Brain pericyte (primary cell): ENCODE measurements around the gene OCA2.

Experiments
- DNase-seq: peaks from one replicate; pipeline ENCODE4 v3.0.0-alpha.2; 2012; ENCODE audit warnings: low read depth, low spot score

OCA2 gene

GRCh38 chr15:27847775-27848710 is 251.1 kb downstream of the OCA2 start:
- no peak for DNase-seq

- DNase-seq: no peak
Observed at GRCh38 chr15:27846722-27847395, 252.3 kb downstream of the OCA2 start.

DNA sequence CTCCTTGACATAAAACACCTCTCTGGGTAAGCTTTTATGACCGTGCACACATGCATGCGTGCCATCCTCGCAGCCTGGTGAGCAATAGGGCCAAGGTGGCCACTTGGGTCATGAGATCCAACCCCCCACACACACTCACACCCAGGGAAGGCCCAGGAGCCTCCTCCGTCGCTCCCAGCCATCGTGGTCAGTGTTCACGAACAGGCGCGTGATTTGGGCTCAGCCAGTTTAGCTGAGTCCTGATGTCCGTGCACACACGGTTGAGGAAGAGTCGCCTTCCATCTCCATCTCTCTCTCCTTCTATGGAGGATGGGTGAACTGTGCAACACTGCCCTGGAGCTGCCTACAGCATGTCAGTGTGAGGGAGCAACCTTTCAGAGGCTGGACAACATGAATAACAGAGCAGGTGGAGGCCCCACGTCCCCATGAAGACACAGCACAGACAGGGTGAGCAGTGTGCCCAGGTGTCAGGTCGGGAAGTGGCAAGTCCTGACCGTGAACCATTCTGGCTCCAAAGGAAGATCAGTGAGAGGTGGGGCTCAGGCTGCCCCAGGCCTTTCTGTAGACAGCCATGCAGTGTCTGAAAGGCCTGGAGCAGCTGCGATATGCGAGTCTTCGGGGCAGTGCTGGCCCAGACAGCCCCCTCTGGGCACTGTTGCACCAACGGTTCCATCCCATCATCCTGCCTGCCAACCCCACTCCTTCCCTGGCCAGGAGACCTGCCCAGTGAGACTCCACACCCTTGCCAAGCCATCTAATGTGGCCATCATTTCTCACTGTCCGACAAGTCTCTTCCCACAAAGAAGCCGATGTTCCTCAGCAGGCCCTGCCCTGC is 253.4 kb downstream of the OCA2 start:
- DNase-seq: no peak

GRCh38 chr15:27844018-27844666 is 255.0 kb downstream of the OCA2 start:
- DNase-seq: no peak

DNA sequence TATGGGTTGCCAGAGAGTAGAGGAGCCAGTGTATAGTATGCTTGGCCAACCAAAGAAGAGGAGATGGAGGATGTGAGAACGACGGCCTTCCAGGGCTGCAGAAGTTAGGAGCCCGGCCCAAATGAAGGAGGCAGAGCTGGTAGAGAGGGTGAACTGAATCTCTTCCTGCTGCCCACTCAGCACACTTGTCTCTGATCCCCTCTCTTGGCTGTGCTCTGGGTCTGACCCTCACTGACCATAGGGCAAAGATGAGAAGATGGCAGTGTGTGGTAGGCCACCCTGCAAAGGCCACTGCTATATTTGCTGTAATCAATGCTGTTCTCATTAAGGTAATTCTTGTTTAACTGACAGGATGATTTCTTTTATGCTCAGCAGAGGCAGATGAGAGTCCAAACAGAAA is 256.0 kb downstream of the OCA2 start:
- no peak for DNase-seq

DNA sequence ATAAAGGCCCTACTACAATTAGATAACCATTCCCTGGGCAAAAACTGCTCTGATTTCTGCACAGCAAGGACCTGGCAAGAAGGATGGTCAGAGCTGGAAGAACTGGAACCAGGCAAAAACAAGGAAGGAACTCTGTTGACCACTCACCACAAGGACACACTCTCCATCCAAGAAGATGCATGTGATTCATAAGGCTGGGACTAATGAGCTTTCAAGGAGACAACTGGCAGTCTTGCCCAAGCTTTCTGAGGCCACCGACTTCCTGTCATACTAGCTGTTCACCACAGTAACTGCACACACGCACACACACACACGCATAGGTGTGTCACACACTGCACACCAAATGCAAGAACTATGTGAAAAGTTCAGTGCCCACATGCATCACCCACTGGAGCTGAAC is 256.6 kb downstream of the OCA2 start:
- no peak for DNase-seq

DNA sequence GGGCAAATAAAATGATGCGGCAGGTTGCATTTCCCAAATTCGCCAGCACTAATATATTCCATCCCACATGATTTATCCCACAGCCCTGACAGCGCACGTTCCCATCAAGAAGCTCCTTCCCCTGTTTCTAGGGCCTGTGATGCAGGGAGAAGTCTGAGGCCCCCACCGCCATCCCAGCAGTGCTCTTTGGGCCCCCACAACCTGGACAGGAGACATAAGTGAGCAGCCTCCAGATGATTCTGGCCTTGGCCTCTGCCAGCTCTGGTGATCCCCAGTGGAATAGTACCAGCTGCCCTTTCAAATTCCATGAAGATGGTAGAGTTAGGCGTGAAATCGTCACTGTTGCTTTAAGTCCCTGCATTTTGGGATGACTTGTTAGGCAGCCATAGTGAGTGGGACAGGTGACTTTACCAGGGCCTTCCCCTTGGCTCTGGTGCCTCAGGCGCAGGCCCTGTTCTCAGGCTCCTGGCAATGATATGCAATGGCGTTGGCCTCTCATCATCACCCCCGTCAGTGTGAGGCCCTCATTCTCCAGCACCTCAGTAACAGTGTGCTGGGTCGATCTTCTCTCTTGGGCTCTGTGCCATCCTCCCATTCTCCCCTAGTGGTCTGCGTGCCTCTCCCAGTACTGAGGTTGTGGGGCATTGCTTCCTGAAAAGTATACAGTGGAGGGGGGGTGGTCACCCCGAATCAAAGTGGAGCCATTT is 263.7 kb downstream of the OCA2 start:
- DNase-seq: no peak

GRCh38 chr15:27834684-27835083 is 264.4 kb downstream of the OCA2 start:
- no peak for DNase-seq

- DNase-seq: no peak
Observed at GRCh38 chr15:27833974-27834373, 265.1 kb downstream of the OCA2 start.

DNA sequence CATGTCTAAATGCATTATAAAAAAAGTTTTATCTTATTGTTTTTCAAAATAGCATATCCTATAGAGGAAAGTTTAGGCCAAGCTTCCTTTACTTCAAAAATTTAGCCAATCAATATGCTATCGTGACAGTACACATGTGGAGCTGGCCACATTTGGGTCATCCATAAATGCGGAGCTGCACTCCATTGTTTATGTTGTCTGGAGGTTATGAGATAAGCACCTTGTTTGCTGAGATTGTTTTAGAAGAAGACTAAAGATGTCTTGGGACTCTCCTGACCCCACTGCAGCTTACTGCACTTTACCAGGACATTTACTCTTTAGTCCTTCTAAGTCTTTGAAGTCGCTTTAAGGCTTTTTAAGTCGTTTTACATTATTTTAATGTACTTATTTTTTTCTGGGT is 265.9 kb downstream of the OCA2 start:
- DNase-seq: no peak

DNA sequence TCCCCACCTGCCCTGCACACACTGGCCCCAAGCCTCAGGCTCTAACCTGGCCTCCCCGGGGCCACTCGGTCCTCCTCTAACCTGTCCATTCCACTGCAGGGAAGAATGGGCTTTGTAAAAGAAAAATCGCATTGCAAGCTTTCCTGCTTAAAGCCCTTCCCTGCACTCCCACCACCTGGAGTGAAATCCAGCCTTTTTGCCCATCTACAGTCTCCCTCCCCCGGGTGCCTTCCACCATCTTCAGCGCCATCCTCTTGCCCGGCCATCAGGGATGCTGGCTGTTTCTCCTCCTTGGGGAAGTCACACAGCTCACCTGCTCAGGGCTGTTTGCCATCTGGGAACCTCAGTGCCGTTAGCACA is 266.9 kb downstream of the OCA2 start:
- no peak for DNase-seq

- DNase-seq: no peak
Observed at GRCh38 chr15:27831384-27832236, 267.5 kb downstream of the OCA2 start.

- DNase-seq: no peak
Observed at GRCh38 chr15:27828746-27829145, 270.4 kb downstream of the OCA2 start.

GRCh38 chr15:27826902-27827714 is 272.0 kb downstream of the OCA2 start:
- no peak for DNase-seq

GRCh38 chr15:27826411-27826810 is 272.7 kb downstream of the OCA2 start:
- no peak for DNase-seq

GRCh38 chr15:27824841-27825422 is 274.2 kb downstream of the OCA2 start:
- no peak for DNase-seq

- no peak for DNase-seq
Observed at GRCh38 chr15:27821273-27821672, 277.8 kb downstream of the OCA2 start.

DNA sequence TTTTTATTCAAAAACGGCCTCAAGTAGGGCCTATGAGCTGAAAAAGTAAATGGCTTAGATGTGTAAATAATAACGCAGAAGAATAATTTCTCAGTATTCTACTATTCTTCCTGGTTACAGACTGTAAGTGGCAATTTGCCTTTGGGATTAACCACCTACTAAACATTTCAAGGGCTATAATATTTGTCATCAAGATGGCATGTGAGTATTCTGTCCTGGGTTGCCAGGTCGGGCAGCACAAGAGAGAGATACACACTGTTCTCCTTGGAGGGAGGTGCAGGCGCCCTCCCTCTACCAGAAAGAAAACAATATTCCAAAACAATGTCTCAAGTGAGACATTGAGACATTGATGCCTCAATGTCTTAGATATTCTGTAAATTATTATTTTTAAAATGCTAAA is 278.4 kb downstream of the OCA2 start:
- DNase-seq: no peak

DNA sequence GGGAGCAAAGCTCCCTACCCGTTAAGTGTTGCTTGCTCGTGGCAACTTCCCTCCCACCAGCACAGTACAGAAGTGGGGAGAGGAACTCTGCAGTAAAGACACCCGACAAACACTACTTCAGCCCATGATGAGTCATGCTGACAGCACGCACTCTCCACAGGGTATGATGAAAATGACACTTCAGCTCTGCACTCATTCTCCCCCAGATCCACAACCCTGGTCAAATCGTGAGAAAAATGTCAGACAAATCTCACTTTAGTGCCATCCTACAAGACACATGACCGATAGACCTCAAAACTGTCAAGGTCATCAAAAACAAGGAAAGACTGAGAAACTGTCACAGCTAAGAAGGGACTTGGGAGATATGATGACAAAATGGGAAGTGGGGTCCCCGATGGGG is 278.9 kb downstream of the OCA2 start:
- no peak for DNase-seq
